ENCODE results near the gene NCK2.

NCK2 gene

GRCh38 chr2:105853354-105854088 lies 108.8 kb downstream of the NCK2 start:
- Histone ChIP-seq H3K4me3 (ENCODE audit: insufficient read length, low read depth) (no peak overlapping the region), H3K27me3 (ENCODE audit: insufficient read depth, insufficient read length) (no peaks in the 10 kb centered on the region), H3K9ac (ENCODE audit: insufficient read length, low read depth) (no peak overlapping the region), H3K36me3 (ENCODE audit: insufficient read depth, insufficient read length, low read length) (peaks cover 9% of the 10 kb centered on the region), H3K4me1 (ENCODE audit: insufficient read depth, insufficient read length) (no peaks in the 10 kb centered on the region), H3K9me3 (ENCODE audit: insufficient read depth, low read length) (no peaks in the 10 kb centered on the region)
- TF ChIP-seq YY1 (IDR thresholded peaks at IDR 0.05; ENCODE audit: insufficient read depth, insufficient read length) = no peak
- DNase-seq (ENCODE audit: low read depth, low spot score) = no peak

GRCh38 chr2:105854972-105855371 lies 110.3 kb downstream of the NCK2 start:
- Histone ChIP-seq H3K4me1 (ENCODE audit: insufficient read depth, insufficient read length) (no peaks in the 10 kb centered on the region), H3K9me3 (ENCODE audit: insufficient read depth, low read length) (no peaks in the 10 kb centered on the region), H3K27me3 (ENCODE audit: insufficient read depth, insufficient read length) (no peaks in the 10 kb centered on the region), H3K9ac (ENCODE audit: insufficient read length, low read depth) (no peak overlapping the region), H3K36me3 (ENCODE audit: insufficient read depth, insufficient read length, low read length) (peaks cover 9% of the 10 kb centered on the region), H3K4me3 (ENCODE audit: insufficient read length, low read depth) (no peak overlapping the region)
- TF ChIP-seq YY1 (IDR thresholded peaks at IDR 0.05; ENCODE audit: insufficient read depth, insufficient read length) = no peak
- TF ChIP-seq ZNF274 (IDR thresholded peaks at IDR 0.05; ENCODE audit: low read depth, low read length) = no peak
- no peak for TF ChIP-seq SUZ12 (IDR thresholded peaks at IDR 0.05; ENCODE audit: extremely low read depth, insufficient read depth, insufficient read length)
- no peak for DNase-seq (ENCODE audit: low read depth, low spot score)

- H3K9me3 ChIP-seq (ENCODE audit: insufficient read depth, low read length) = no peaks in the 10 kb centered on the region
- no peak for TF ChIP-seq SUZ12 (IDR thresholded peaks at IDR 0.05; ENCODE audit: extremely low read depth, insufficient read depth, insufficient read length)
- TF ChIP-seq ZNF274 (IDR thresholded peaks at IDR 0.05; ENCODE audit: low read depth, low read length) = no peak
- no peaks in the 10 kb centered on the region for H3K27me3 ChIP-seq (ENCODE audit: insufficient read depth, insufficient read length)
- DNase-seq (ENCODE audit: low read depth, low spot score) = no peak
- no peak overlapping the region for H3K4me3 ChIP-seq (ENCODE audit: insufficient read length, low read depth)
- H3K9ac ChIP-seq (ENCODE audit: insufficient read length, low read depth) = no peak overlapping the region
- H3K4me1 ChIP-seq (ENCODE audit: insufficient read depth, insufficient read length) = no peaks in the 10 kb centered on the region
- peaks cover 16% of the 10 kb centered on the region for H3K36me3 ChIP-seq (ENCODE audit: insufficient read depth, insufficient read length, low read length)
Measured at GRCh38 chr2:105856581-105856980, 111.9 kb downstream of the NCK2 start.

- H3K9ac ChIP-seq (ENCODE audit: insufficient read length, low read depth) = no peak overlapping the region
- H3K27me3 ChIP-seq (ENCODE audit: insufficient read depth, insufficient read length) = no peaks in the 10 kb centered on the region
- no peaks in the 10 kb centered on the region for H3K9me3 ChIP-seq (ENCODE audit: insufficient read depth, low read length)
- DNase-seq (ENCODE audit: low read depth, low spot score) = no peak
- TF ChIP-seq YY1 (IDR thresholded peaks at IDR 0.05; ENCODE audit: insufficient read depth, insufficient read length) (no peak), ZNF274 (IDR thresholded peaks at IDR 0.05; ENCODE audit: low read depth, low read length) (no peak), SUZ12 (IDR thresholded peaks at IDR 0.05; ENCODE audit: extremely low read depth, insufficient read depth, insufficient read length) (no peak)
- peaks cover 16% of the 10 kb centered on the region for H3K36me3 ChIP-seq (ENCODE audit: insufficient read depth, insufficient read length, low read length)
- no peak overlapping the region for H3K4me3 ChIP-seq (ENCODE audit: insufficient read length, low read depth)
- H3K4me1 ChIP-seq (ENCODE audit: insufficient read depth, insufficient read length) = no peaks in the 10 kb centered on the region
Measured at GRCh38 chr2:105857076-105857740, 112.5 kb downstream of the NCK2 start.

GRCh38 chr2:105858868-105859693 lies 114.4 kb downstream of the NCK2 start:
- DNase-seq (ENCODE audit: low read depth, low spot score) = no peak
- Histone ChIP-seq H3K4me1 (ENCODE audit: insufficient read depth, insufficient read length) (no peaks in the 10 kb centered on the region), H3K27me3 (ENCODE audit: insufficient read depth, insufficient read length) (no peaks in the 10 kb centered on the region), H3K4me3 (ENCODE audit: insufficient read length, low read depth) (no peak overlapping the region), H3K9ac (ENCODE audit: insufficient read length, low read depth) (no peak overlapping the region), H3K9me3 (ENCODE audit: insufficient read depth, low read length) (no peaks in the 10 kb centered on the region), H3K36me3 (ENCODE audit: insufficient read depth, insufficient read length, low read length) (peaks cover 16% of the 10 kb centered on the region)
- TF ChIP-seq ZNF274 (IDR thresholded peaks at IDR 0.05; ENCODE audit: low read depth, low read length) (no peak), YY1 (IDR thresholded peaks at IDR 0.05; ENCODE audit: insufficient read depth, insufficient read length) (no peak), SUZ12 (IDR thresholded peaks at IDR 0.05; ENCODE audit: extremely low read depth, insufficient read depth, insufficient read length) (no peak)

GRCh38 chr2:105859694-105859951 lies 114.9 kb downstream of the NCK2 start:
- H3K4me3 ChIP-seq (ENCODE audit: insufficient read length, low read depth) = no peak overlapping the region
- no peak for DNase-seq (ENCODE audit: low read depth, low spot score)
- H3K36me3 ChIP-seq (ENCODE audit: insufficient read depth, insufficient read length, low read length) = peaks cover 16% of the 10 kb centered on the region
- no peak for TF ChIP-seq YY1 (IDR thresholded peaks at IDR 0.05; ENCODE audit: insufficient read depth, insufficient read length)
- no peak for TF ChIP-seq ZNF274 (IDR thresholded peaks at IDR 0.05; ENCODE audit: low read depth, low read length)
- TF ChIP-seq SUZ12 (IDR thresholded peaks at IDR 0.05; ENCODE audit: extremely low read depth, insufficient read depth, insufficient read length) = no peak
- H3K9me3 ChIP-seq (ENCODE audit: insufficient read depth, low read length) = no peaks in the 10 kb centered on the region
- no peaks in the 10 kb centered on the region for H3K27me3 ChIP-seq (ENCODE audit: insufficient read depth, insufficient read length)
- no peaks in the 10 kb centered on the region for H3K4me1 ChIP-seq (ENCODE audit: insufficient read depth, insufficient read length)
- no peak overlapping the region for H3K9ac ChIP-seq (ENCODE audit: insufficient read length, low read depth)

GRCh38 chr2:105860567-105860966 lies 115.9 kb downstream of the NCK2 start:
- DNase-seq (ENCODE audit: low read depth, low spot score) = no peak
- H3K9ac ChIP-seq (ENCODE audit: insufficient read length, low read depth) = no peak overlapping the region
- TF ChIP-seq YY1 (IDR thresholded peaks at IDR 0.05; ENCODE audit: insufficient read depth, insufficient read length) (no peak), SUZ12 (IDR thresholded peaks at IDR 0.05; ENCODE audit: extremely low read depth, insufficient read depth, insufficient read length) (no peak)
- no peak overlapping the region for H3K4me3 ChIP-seq (ENCODE audit: insufficient read length, low read depth)
- no peaks in the 10 kb centered on the region for H3K4me1 ChIP-seq (ENCODE audit: insufficient read depth, insufficient read length)
- H3K9me3 ChIP-seq (ENCODE audit: insufficient read depth, low read length) = no peaks in the 10 kb centered on the region
- H3K36me3 ChIP-seq (ENCODE audit: insufficient read depth, insufficient read length, low read length) = peaks cover 8% of the 10 kb centered on the region
- H3K27me3 ChIP-seq (ENCODE audit: insufficient read depth, insufficient read length) = no peaks in the 10 kb centered on the region
